Measurements from ENCODE around the gene RAB6B.

DNA sequence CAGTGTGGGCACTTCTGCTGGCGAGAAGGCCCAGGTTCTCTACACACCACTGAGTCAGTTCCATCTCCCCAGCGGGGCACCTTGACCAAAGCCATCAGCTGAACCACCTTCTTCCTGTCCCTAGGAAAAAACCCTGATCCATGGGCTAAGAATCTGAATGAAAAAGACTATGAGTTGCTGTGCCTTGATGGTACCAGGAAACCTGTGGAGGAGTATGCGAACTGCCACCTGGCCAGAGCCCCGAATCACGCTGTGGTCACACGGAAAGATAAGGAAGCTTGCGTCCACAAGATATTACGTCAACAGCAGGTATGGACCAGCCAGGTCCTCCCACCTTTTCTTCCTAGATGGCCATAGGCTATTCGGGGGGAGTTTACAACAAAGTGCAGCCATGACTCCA, 120.4 kb downstream of the RAB6B start:
- TF ChIP-seq, protein P1, sequence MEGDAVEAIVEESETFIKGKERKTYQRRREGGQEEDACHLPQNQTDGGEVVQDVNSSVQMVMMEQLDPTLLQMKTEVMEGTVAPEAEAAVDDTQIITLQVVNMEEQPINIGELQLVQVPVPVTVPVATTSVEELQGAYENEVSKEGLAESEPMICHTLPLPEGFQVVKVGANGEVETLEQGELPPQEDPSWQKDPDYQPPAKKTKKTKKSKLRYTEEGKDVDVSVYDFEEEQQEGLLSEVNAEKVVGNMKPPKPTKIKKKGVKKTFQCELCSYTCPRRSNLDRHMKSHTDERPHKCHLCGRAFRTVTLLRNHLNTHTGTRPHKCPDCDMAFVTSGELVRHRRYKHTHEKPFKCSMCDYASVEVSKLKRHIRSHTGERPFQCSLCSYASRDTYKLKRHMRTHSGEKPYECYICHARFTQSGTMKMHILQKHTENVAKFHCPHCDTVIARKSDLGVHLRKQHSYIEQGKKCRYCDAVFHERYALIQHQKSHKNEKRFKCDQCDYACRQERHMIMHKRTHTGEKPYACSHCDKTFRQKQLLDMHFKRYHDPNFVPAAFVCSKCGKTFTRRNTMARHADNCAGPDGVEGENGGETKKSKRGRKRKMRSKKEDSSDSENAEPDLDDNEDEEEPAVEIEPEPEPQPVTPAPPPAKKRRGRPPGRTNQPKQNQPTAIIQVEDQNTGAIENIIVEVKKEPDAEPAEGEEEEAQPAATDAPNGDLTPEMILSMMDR (IDR thresholded peaks at IDR 0.05), result no peak
- TF ChIP-seq POLR2A (IDR thresholded peaks at IDR 0.05), result no peak
